K562 (cell line): ENCODE results near the gene ZBTB7A. TPM values are rescaled to one million over a fixed set of nuclear protein-coding genes. Genes with fewer than 3 reads are reported as not detected.
A peak's percentile ranks its signal among the peaks of the same experiment; 100 is the strongest.

Experiments
- ADNP ChIP-seq: fragments of 200-800 bp; sonication (Bioruptor generic); IDR thresholded peaks from 2 replicates; pipeline ENCODE4 v1.6.1; 2016; ENCODE audit warnings: missing genetic modification characterization, missing compliant biosample characterization
- CBFB ChIP-seq: sonication (generic); formaldehyde crosslinking; IDR thresholded peaks from 2 replicates; pipeline ENCODE4 v1.4.0; 2020; ENCODE audit warnings: mild to moderate bottlenecking, missing genetic modification reagents
- CBX1 ChIP-seq: sonication (generic); IDR thresholded peaks from 2 replicates; pipeline ENCODE4 v1.6.1; 2016; ENCODE audit warnings: antibody characterized with exemption, low read depth, mild to moderate bottlenecking
- FOXJ2 ChIP-seq: fragments of 200-800 bp; sonication (Bioruptor generic); IDR thresholded peaks from 2 replicates; pipeline ENCODE4 v1.6.1; 2016; ENCODE audit warnings: missing genetic modification characterization, missing compliant biosample characterization
- HDAC6 ChIP-seq: IDR thresholded peaks from 2 replicates; pipeline ENCODE4 v1.6.1; 2012; ENCODE audit warnings: low read depth, mild to moderate bottlenecking, control low read depth, inconsistent platforms, low read length, moderate library complexity
- KDM1A ChIP-seq, 2 experiments: fragments of 450-650 bp; IDR thresholded peaks; 2 replicates each; pipeline ENCODE4 v1.6.1; 2016; ENCODE audit warnings: mild to moderate bottlenecking in 2 of 2
- NEUROD1 ChIP-seq: fragments of 150-350 bp; IDR thresholded peaks from 2 replicates; pipeline ENCODE4 v1.6.1; 2014; ENCODE audit warnings: borderline replicate concordance, low read length, low read depth; ENCODE audit not compliant: partially characterized antibody
- PHB2 ChIP-seq: fragments of 450-650 bp; IDR thresholded peaks from 2 replicates; pipeline ENCODE4 v1.6.1; 2017; ENCODE audit warnings: low read depth
- RBM22 ChIP-seq: fragments of 200-400 bp; formaldehyde crosslinking; IDR thresholded peaks from 2 replicates; pipeline ENCODE4 v1.6.1; 2018; ENCODE audit warnings: low read length, low read depth; ENCODE audit not compliant: poor library complexity, severe bottlenecking
- RBM25 ChIP-seq: fragments of 200-400 bp; formaldehyde crosslinking; IDR thresholded peaks from 2 replicates; pipeline ENCODE4 v1.6.1; 2018; ENCODE audit warnings: low read length, low read depth, moderate library complexity; ENCODE audit not compliant: severe bottlenecking
- SMARCA5 ChIP-seq: fragments of 450-650 bp; IDR thresholded peaks from 2 replicates; pipeline ENCODE4 v1.6.1; 2016
- SP1 ChIP-seq: sonication (generic); formaldehyde crosslinking; IDR thresholded peaks from 2 replicates; pipeline ENCODE4 v1.8.1; 2022; ENCODE audit warnings: mild to moderate bottlenecking, missing genetic modification reagents
- TFAM ChIP-seq: fragments of 250-450 bp; sonication (Bioruptor Pico); conservative IDR thresholded peaks from 2 replicates; pipeline ENCODE4 v1.5.0; 2021; ENCODE audit warnings: mild to moderate bottlenecking, moderate library complexity
- UBTF ChIP-seq, 2 experiments: IDR thresholded peaks; 2 replicates each; pipeline ENCODE4 v1.6.1; 2012; ENCODE audit warnings: improper control_type of control experiment in 2 of 2, low read depth in 2 of 2, low read length in 2 of 2, borderline replicate concordance in 1 of 2
- ZNF41 ChIP-seq: fragments of 250-450 bp; sonication (Bioruptor Pico); conservative IDR thresholded peaks from 2 replicates; pipeline ENCODE4 v1.4.0; 2020; ENCODE audit warnings: mild to moderate bottlenecking
- ZNF436 ChIP-seq: fragments of 250-450, 450-650 bp; sonication (Bioruptor Pico); formaldehyde crosslinking; IDR thresholded peaks from 2 replicates; pipeline ENCODE4 v1.7.0; 2020; ENCODE audit warnings: mild to moderate bottlenecking
- ZNF551 ChIP-seq: fragments of 250-450 bp; sonication (Bioruptor Pico); IDR thresholded peaks from 2 replicates; pipeline ENCODE4 v1.5.0; 2021; ENCODE audit warnings: mild to moderate bottlenecking, moderate library complexity
- polyA plus RNA-seq, 8 experiments: library from polyadenylated mRNA; depleted of rRNA in 4 of 8; stranded (reverse) in 5 of 8; unstranded in 3 of 8; fragments of >200 nt; fragmentation: Nextera tagmentation in 2 of 8; fragmentation: Illumina TruSeq in 1 of 8; extraction: Ambion mirVana in 2 of 8; extraction: Trizol in 1 of 8; gene quantifications; 2 replicates each; pipeline versions ENCODE4 v1.2.1 to v1.2.3, GENCODE V29; 2011 to 2014; ENCODE audit warnings: inconsistent platforms in 1 of 8, missing spikeins in 1 of 8
- total RNA-seq, 7 experiments: library from RNA; depleted of rRNA in 6 of 7; stranded (reverse); fragments of >200 nt in 6 of 7; fragmentation: Illumina TruSeq in 2 of 7; extraction: Trizol in 2 of 7; gene quantifications; 2 replicates each; pipeline versions ENCODE4 v1.2.1 to v1.2.3, GENCODE V29; 2011 to 2021; ENCODE audit warnings: low replicate concordance in 1 of 7
- TF ChIP-seq, protein P1 (sequence below): fragments of 250-450 bp; sonication (Bioruptor Pico); IDR thresholded peaks from 2 replicates; pipeline ENCODE4 v1.9.0; 2021; ENCODE audit warnings: mild to moderate bottlenecking, inconsistent platforms
- TF ChIP-seq, protein P2 (sequence below), 3 experiments: IDR thresholded peaks in 2 of 3; conservative IDR thresholded peaks in 1 of 3; 2 replicates each; pipeline ENCODE4 v1.5.1; 2011 to 2012; ENCODE audit warnings: low read length in 3 of 3, mild to moderate bottlenecking in 3 of 3, control low read depth in 2 of 3, improper control_type of control experiment in 1 of 3, inconsistent platforms in 1 of 3, low read depth in 1 of 3, mixed read lengths in 1 of 3, moderate library complexity in 1 of 3; ENCODE audit not compliant: insufficient read depth in 2 of 3

The ZBTB7A gene
- total and polyA plus RNA-seq, 9 of the 15 experiments (the other 6 are each of a cell fraction or from before 2014, with no cell fraction given), result 0.11 to 34.0 (median 4.6) TPM

DNA sequence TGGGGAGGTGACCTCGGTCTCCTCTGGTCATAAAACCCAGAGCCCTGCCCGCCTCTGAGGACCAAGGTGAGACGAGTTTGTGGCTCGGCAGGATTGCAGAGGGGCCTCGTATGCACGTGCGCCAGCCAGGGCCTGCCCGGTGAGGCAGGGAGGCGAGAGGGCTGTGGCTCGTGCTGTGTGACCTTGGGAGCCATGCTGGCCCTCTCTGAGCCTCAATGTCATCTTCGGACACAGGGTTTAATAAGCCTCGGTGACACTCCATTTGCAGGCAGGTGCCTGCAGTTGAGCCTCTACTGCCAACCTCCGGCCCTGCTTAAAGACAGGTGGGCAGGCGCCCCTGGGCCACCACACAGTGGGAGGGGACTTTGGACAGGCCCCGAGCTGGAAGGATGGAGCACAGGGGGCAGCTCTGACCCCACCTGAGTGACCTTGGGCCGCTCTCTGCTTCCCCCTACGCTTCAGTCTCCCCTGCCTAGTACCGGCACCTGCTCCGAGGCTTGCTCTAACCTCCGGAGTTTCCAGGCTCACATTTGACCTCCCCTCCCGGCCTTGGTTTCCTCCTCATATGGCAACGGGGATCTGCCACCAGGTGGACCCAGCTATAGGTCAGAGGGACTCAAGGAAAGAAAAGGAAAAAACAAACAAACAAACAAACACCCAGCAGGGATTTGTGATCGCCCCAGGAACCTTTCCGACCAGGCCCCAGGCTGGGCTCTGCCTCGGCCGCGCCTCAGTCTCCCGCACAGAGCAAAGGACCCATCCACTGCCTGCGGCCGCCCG lies 3.1 kb downstream of the ZBTB7A start (continued):
- TF ChIP-seq, protein P1, sequence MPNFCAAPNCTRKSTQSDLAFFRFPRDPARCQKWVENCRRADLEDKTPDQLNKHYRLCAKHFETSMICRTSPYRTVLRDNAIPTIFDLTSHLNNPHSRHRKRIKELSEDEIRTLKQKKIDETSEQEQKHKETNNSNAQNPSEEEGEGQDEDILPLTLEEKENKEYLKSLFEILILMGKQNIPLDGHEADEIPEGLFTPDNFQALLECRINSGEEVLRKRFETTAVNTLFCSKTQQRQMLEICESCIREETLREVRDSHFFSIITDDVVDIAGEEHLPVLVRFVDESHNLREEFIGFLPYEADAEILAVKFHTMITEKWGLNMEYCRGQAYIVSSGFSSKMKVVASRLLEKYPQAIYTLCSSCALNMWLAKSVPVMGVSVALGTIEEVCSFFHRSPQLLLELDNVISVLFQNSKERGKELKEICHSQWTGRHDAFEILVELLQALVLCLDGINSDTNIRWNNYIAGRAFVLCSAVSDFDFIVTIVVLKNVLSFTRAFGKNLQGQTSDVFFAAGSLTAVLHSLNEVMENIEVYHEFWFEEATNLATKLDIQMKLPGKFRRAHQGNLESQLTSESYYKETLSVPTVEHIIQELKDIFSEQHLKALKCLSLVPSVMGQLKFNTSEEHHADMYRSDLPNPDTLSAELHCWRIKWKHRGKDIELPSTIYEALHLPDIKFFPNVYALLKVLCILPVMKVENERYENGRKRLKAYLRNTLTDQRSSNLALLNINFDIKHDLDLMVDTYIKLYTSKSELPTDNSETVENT, result no peak
- TF ChIP-seq KDM1A (IDR thresholded peaks at IDR 0.05) (peak; percentile 30 to 70; a peak in 3 of 4 replicates), RBM25 (peak; percentile 82), ZNF41 (no peak), ZNF551 (CRISPR knock-in tag) (no peak), CBFB (0 out of 2 replicates have a peak, but pooled peaks have one; percentile 5), SP1 (CRISPR knock-in tag) (0 out of 2 replicates have a peak, but pooled peaks have one; percentile 18), HDAC6 (no peak), CBX1 (peak; percentile 82), TFAM (CRISPR knock-in tag) (no peak), ADNP (tag) (peak; percentile 54; the same call in 1 of the 2 replicates), FOXJ2 (tag) (no peak), PHB2 (no peak), UBTF (IDR thresholded peaks at IDR 0.05; ENCODE audit: borderline replicate concordance in 1 of 2, low read depth in 2 of 2, low read length in 2 of 2) (peak in 1 of 2 experiments; percentile 25; a peak in 1 of 4 replicates), ZNF436 (CRISPR knock-in tag) (no peak), RBM22 (peak; percentile 62), SMARCA5 (0 out of 2 replicates have a peak, but pooled peaks have one; percentile 58), NEUROD1 (no peak)
- TF ChIP-seq, protein P2, sequence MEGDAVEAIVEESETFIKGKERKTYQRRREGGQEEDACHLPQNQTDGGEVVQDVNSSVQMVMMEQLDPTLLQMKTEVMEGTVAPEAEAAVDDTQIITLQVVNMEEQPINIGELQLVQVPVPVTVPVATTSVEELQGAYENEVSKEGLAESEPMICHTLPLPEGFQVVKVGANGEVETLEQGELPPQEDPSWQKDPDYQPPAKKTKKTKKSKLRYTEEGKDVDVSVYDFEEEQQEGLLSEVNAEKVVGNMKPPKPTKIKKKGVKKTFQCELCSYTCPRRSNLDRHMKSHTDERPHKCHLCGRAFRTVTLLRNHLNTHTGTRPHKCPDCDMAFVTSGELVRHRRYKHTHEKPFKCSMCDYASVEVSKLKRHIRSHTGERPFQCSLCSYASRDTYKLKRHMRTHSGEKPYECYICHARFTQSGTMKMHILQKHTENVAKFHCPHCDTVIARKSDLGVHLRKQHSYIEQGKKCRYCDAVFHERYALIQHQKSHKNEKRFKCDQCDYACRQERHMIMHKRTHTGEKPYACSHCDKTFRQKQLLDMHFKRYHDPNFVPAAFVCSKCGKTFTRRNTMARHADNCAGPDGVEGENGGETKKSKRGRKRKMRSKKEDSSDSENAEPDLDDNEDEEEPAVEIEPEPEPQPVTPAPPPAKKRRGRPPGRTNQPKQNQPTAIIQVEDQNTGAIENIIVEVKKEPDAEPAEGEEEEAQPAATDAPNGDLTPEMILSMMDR (IDR thresholded peaks at IDR 0.05 in 2 of 3, conservative IDR thresholded peaks at IDR 0.05 in 1 of 3; ENCODE audit: insufficient read depth in 2 of 3, low read depth in 1 of 3, low read length in 3 of 3), result 0 out of 6 replicates have a peak, but pooled peaks of 1 of the 3 experiments have one; percentile 15
